H1 (cell line): ENCODE results near the gene AQP12A. TPM values are rescaled to one million over a fixed set of nuclear protein-coding genes. Genes with fewer than 3 reads are reported as not detected.

Experiments used
- CTCF ChIA-PET: fragments of 300-600 bp; sonication (Branson Sonifier 250); formaldehyde crosslinking; loops from one replicate; lab custom pipeline; 2021; ENCODE audit not compliant: partially characterized antibody; lab: Charles Lee
- POLR2A ChIA-PET: fragments of 300-600 bp; sonication (Branson Sonifier 250); formaldehyde crosslinking; loops from one replicate; lab custom pipeline; 2021; ENCODE audit warnings: inconsistent platforms; ENCODE audit not compliant: partially characterized antibody; lab: Charles Lee
- DNase-seq, 2 experiments: peaks; one replicate each; pipeline versions ENCODE4 v3.0.0 to v3.0.0-alpha.2; 2010 to 2022; ENCODE audit warnings: low spot score in 2 of 2, low read depth in 1 of 2, mixed read lengths in 1 of 2
- FAIRE-seq: peaks from 2 replicates; lab custom pipeline; 2011; peaks lifted over from hg19 to GRCh38; lab: Jason Lieb, UNC
- H2AFZ ChIP-seq: 2 replicates; pipeline ENCODE4 v1.8.1; 2012; ENCODE audit warnings: low read length, inconsistent platforms
- H2AK5ac ChIP-seq: 2 replicates; pipeline ENCODE4 v1.6.1; 2013; ENCODE audit warnings: low read depth, low read length
- H2BK120ac ChIP-seq: replicated peaks from 2 replicates; pipeline ENCODE3; 2013; ENCODE audit warnings: low read depth, low read length, inconsistent platforms
- H2BK12ac ChIP-seq: 2 replicates; pipeline ENCODE4 v1.6.1; 2013; ENCODE audit warnings: low read depth, low read length
- H2BK15ac ChIP-seq: 2 replicates; pipeline ENCODE4 v1.6.1; 2013; ENCODE audit warnings: low read length
- H2BK20ac ChIP-seq: 2 replicates; pipeline ENCODE4 v1.6.1; 2013; ENCODE audit warnings: low read length
- H2BK5ac ChIP-seq: 2 replicates; pipeline ENCODE4 v1.6.1; 2013; ENCODE audit warnings: low read depth, low read length
- H3K14ac ChIP-seq: 2 replicates; pipeline ENCODE4 v1.6.1; 2013; ENCODE audit warnings: inconsistent platforms; ENCODE audit not compliant: insufficient read length
- H3K18ac ChIP-seq: 2 replicates; pipeline ENCODE4 v1.6.1; 2013; ENCODE audit warnings: low read length; ENCODE audit errors: extremely low read depth
- H3K23ac ChIP-seq: 2 replicates; pipeline ENCODE4 v1.6.1; 2013; ENCODE audit warnings: inconsistent platforms; ENCODE audit not compliant: insufficient read length
- H3K23me2 ChIP-seq: 2 replicates; pipeline ENCODE4 v1.6.1; 2013; ENCODE audit warnings: low read depth, low read length
- H3K27ac ChIP-seq: 2 replicates; pipeline ENCODE4 v1.6.1; 2011; ENCODE audit warnings: low read depth, low read length, inconsistent platforms
- H3K27me3 ChIP-seq, 4 experiments: replicated peaks in 1 of 4; 1 replicate in 1 of 4; 2 replicates in 3 of 4; pipeline versions ENCODE4 v1.6.1 to v1.8.1; 2011 to 2013; ENCODE audit warnings: low read length in 3 of 4, mild to moderate bottlenecking in 3 of 4, inconsistent platforms in 2 of 4, mixed read lengths in 2 of 4, moderate library complexity in 1 of 4; ENCODE audit not compliant: control insufficient read depth in 3 of 4, insufficient read depth in 3 of 4; ENCODE audit errors: extremely low read depth in 1 of 4
- H3K36me3 ChIP-seq, 4 experiments: 2 replicates each; pipeline versions ENCODE4 v1.6.1 to v1.8.1; 2011 to 2013; ENCODE audit warnings: mild to moderate bottlenecking in 4 of 4, low read length in 3 of 4, moderate library complexity in 2 of 4, control low read depth in 1 of 4, inconsistent platforms in 1 of 4; ENCODE audit not compliant: insufficient read depth in 4 of 4, control insufficient read depth in 2 of 4
- H3K4ac ChIP-seq: replicated peaks from 2 replicates; pipeline ENCODE3; 2013; ENCODE audit warnings: low read length, low read depth, mixed read lengths, inconsistent platforms; ENCODE audit not compliant: insufficient read length
- H3K4me1 ChIP-seq, 4 experiments: replicated peaks in 1 of 4; 1 replicate in 1 of 4; 2 replicates in 3 of 4; pipeline versions ENCODE4 v1.6.1 to v1.8.1; 2011 to 2013; ENCODE audit warnings: low read length in 3 of 4, inconsistent platforms in 2 of 4, mixed read lengths in 1 of 4; ENCODE audit not compliant: insufficient read depth in 4 of 4, control insufficient read depth in 3 of 4
- H3K4me2 ChIP-seq, 2 experiments: 2 replicates each; pipeline versions ENCODE4 v1.6.1 to v1.8.1; 2011 to 2013; ENCODE audit warnings: low read depth in 2 of 2, low read length in 2 of 2, control low read depth in 1 of 2, inconsistent platforms in 1 of 2, mild to moderate bottlenecking in 1 of 2; ENCODE audit not compliant: insufficient read depth in 1 of 2
- H3K4me3 ChIP-seq, 4 experiments: fragments of 200-600, 300-600 bp in 1 of 4; sonication (generic), shearing (Covaris generic), sonication (Bioruptor Twin) in 1 of 4; 2 replicates each; pipeline versions ENCODE4 v1.5.1 to v1.8.1; 2011 to 2016; ENCODE audit warnings: low read length in 4 of 4, low read depth in 3 of 4, control low read depth in 2 of 4, inconsistent platforms in 2 of 4, mild to moderate bottlenecking in 2 of 4, mixed read lengths in 1 of 4, moderate library complexity in 1 of 4; ENCODE audit not compliant: insufficient read depth in 2 of 4; ENCODE audit errors: extremely low read depth in 1 of 4
- H3K56ac ChIP-seq: replicated peaks from 2 replicates; pipeline ENCODE3; 2013; ENCODE audit warnings: low read depth, mild to moderate bottlenecking, mixed read lengths, low read length, inconsistent platforms; ENCODE audit not compliant: insufficient read length
- H3K79me1 ChIP-seq: 2 replicates; pipeline ENCODE4 v1.6.1; 2013; ENCODE audit warnings: low read depth, low read length, control low read depth
- H3K79me2 ChIP-seq, 2 experiments: 2 replicates each; pipeline versions ENCODE4 v1.6.1 to v1.8.1; 2012 to 2013; ENCODE audit warnings: low read length in 2 of 2, mild to moderate bottlenecking in 2 of 2, inconsistent platforms in 1 of 2; ENCODE audit not compliant: insufficient read depth in 2 of 2, control insufficient read depth in 1 of 2
- H3K9ac ChIP-seq, 4 experiments: replicated peaks in 1 of 4; 1 replicate in 1 of 4; 2 replicates in 3 of 4; pipeline versions ENCODE4 v1.6.1 to v1.8.1; 2011 to 2013; ENCODE audit warnings: low read depth in 3 of 4, low read length in 3 of 4, control low read depth in 2 of 4, mild to moderate bottlenecking in 2 of 4, moderate library complexity in 2 of 4, inconsistent platforms in 1 of 4; ENCODE audit errors: extremely low read depth in 1 of 4
- H3K9me3 ChIP-seq, 2 experiments: 2 replicates each; pipeline versions ENCODE4 v1.6.1 to v1.8.1; 2012 to 2013; ENCODE audit warnings: mild to moderate bottlenecking in 2 of 2, moderate library complexity in 2 of 2, control low read depth in 1 of 2, inconsistent platforms in 1 of 2, low read depth in 1 of 2, low read length in 1 of 2, mixed read lengths in 1 of 2; ENCODE audit not compliant: insufficient read depth in 2 of 2
- H4K20me1 ChIP-seq, 2 experiments: replicated peaks in 1 of 2; 2 replicates each; pipeline versions ENCODE3 to v1.8.1; 2011 to 2013; ENCODE audit warnings: inconsistent platforms in 2 of 2, low read length in 2 of 2, mild to moderate bottlenecking in 1 of 2; ENCODE audit not compliant: insufficient read depth in 2 of 2, control insufficient read depth in 1 of 2
- H4K5ac ChIP-seq: 2 replicates; pipeline ENCODE4 v1.6.1; 2013; ENCODE audit warnings: low read length, low read depth, mixed read lengths, inconsistent platforms; ENCODE audit not compliant: insufficient read length
- H4K8ac ChIP-seq: 2 replicates; pipeline ENCODE4 v1.8.0; 2013; ENCODE audit warnings: mild to moderate bottlenecking, moderate library complexity, low read length, inconsistent platforms; ENCODE audit not compliant: insufficient read depth; ENCODE audit errors: extremely low read depth
- H4K91ac ChIP-seq: replicated peaks from 2 replicates; pipeline ENCODE3; 2013; ENCODE audit warnings: low read length, mixed read lengths, inconsistent platforms; ENCODE audit not compliant: insufficient read length
- ATF3 ChIP-seq: IDR thresholded peaks from 2 replicates; pipeline ENCODE4 v1.6.1; 2011; ENCODE audit warnings: low read depth, mild to moderate bottlenecking, low read length; ENCODE audit not compliant: insufficient read depth
- BACH1 ChIP-seq: IDR thresholded peaks from 2 replicates; pipeline ENCODE4 v1.6.1; 2012; ENCODE audit warnings: low read length, improper control_type of control experiment
- CHD2 ChIP-seq: IDR thresholded peaks from 2 replicates; pipeline ENCODE4 v1.6.1; 2012; ENCODE audit warnings: low read length, improper control_type of control experiment
- CTBP2 ChIP-seq: IDR thresholded peaks from 2 replicates; pipeline ENCODE4 v1.7.0; 2011; ENCODE audit warnings: borderline replicate concordance, mild to moderate bottlenecking, moderate library complexity, mixed read lengths, low read length; ENCODE audit not compliant: insufficient read depth, insufficient read length
- EGR1 ChIP-seq: IDR thresholded peaks from 2 replicates; pipeline ENCODE4 v1.6.1; 2011; ENCODE audit warnings: low read depth, low read length, borderline replicate concordance
- FOSL1 ChIP-seq: IDR thresholded peaks from 2 replicates; pipeline ENCODE4 v1.6.1; 2011; ENCODE audit warnings: mild to moderate bottlenecking, low read depth, low read length, moderate library complexity; ENCODE audit not compliant: insufficient read depth
- KDM1A ChIP-seq: fragments of 200-600, 300-600 bp; sonication (generic); IDR thresholded peaks from 2 replicates; pipeline ENCODE4 v1.7.1; 2016; ENCODE audit warnings: mild to moderate bottlenecking, low read length, borderline replicate concordance
- POLR2A ChIP-seq, 2 experiments: IDR thresholded peaks; 1 replicate in 1 of 2; 2 replicates in 1 of 2; pipeline ENCODE4 v1.6.1; 2011; ENCODE audit warnings: low read depth in 2 of 2, low read length in 2 of 2, mild to moderate bottlenecking in 2 of 2; ENCODE audit errors: control extremely low read depth in 1 of 2
- RNF2 ChIP-seq: fragments of 200-900, 300-1000 bp; sonication (generic); IDR thresholded peaks from 2 replicates; pipeline ENCODE4 v1.7.1; 2016; ENCODE audit warnings: borderline replicate concordance, low read depth, mild to moderate bottlenecking, antibody characterized with exemption, low read length; ENCODE audit not compliant: poor library complexity, severe bottlenecking; ENCODE audit errors: missing control alignments
- SP1 ChIP-seq: IDR thresholded peaks from 2 replicates; pipeline ENCODE4 v1.6.1; 2011; ENCODE audit warnings: low read depth, low read length
- SUZ12 ChIP-seq: fragments of 200-600 bp; sonication (generic); IDR thresholded peaks from 2 replicates; pipeline ENCODE4 v1.6.1; 2012; ENCODE audit warnings: mild to moderate bottlenecking, inconsistent platforms, low read length, moderate library complexity, mixed read lengths
- TAF1 ChIP-seq: IDR thresholded peaks from 2 replicates; pipeline ENCODE4 v1.6.1; 2011; ENCODE audit warnings: mild to moderate bottlenecking, low read depth, low read length
- TCF12 ChIP-seq: IDR thresholded peaks from 2 replicates; pipeline ENCODE4 v1.6.1; 2011; ENCODE audit warnings: low read depth, mild to moderate bottlenecking, low read length
- TEAD4 ChIP-seq: IDR thresholded peaks from 2 replicates; pipeline ENCODE4 v1.6.1; 2012; ENCODE audit warnings: low read depth, low read length, inconsistent platforms, mixed read lengths
- ZNF274 ChIP-seq: IDR thresholded peaks from 2 replicates; pipeline ENCODE4 v1.7.0; 2012; ENCODE audit warnings: low read length, borderline replicate concordance; ENCODE audit errors: extremely low read depth
- WGBS, 2 experiments: shearing (Covaris generic) in 1 of 2; methylation state at CpG; one replicate each; pipeline versions ENCODE4 v1.1.6 to v1.1.7; 2013 to 2015; ENCODE audit warnings: low lambda C conversion rate in 2 of 2, mixed read lengths in 2 of 2, inconsistent platforms in 1 of 2, low coverage in 1 of 2, missing lambda C conversion rate in 1 of 2; ENCODE audit not compliant: insufficient replicate concordance in 2 of 2, insufficient coverage in 1 of 2, insufficient read length in 1 of 2; ENCODE audit errors: extremely low coverage in 1 of 2, missing lambda C conversion rate in 1 of 2; 5-methylcytosine and 5-hydroxymethylcytosine counted together
- polyA plus RNA-seq, 7 experiments: library from polyadenylated mRNA; depleted of rRNA in 3 of 7; stranded (reverse) in 5 of 7; unstranded in 2 of 7; fragments of >200 nt in 5 of 7; fragments of 200-250 nt in 2 of 7; gene quantifications; 1 replicate in 5 of 7; 2 replicates in 1 of 7; 4 replicates in 1 of 7; pipeline versions ENCODE4 v1.2.1 to v1.2.3, GENCODE V29; 2011 to 2013; ENCODE audit warnings: missing spikeins in 2 of 7, mixed read lengths in 2 of 7
- total RNA-seq: library from RNA; stranded (reverse); fragmentation: NEBNext Ultra II Directional; extraction: Animal tissue kit (Norgen Biotek cat#: 25700); gene quantifications from 2 replicates; pipeline ENCODE4 v1.2.1, GENCODE V29; 2021

AQP12A gene
- total and polyA plus RNA-seq, 2 of the 8 experiments (the other 6 are each of a cell fraction or from before 2014, with no cell fraction given) = not detected

GRCh38 chr2:240722376-240722775 lies 30.7 kb downstream of the AQP12A start:
- H3K79me2 ChIP-seq = no peaks in the 10 kb centered on the region
- 91% methylated on average over 16 of the region's 16 CpGs; no CpG with 5 or more reads in 1 of the 2 experiments for WGBS, 2 experiments
- no peak overlapping the region for H3K9ac ChIP-seq
- FAIRE-seq = no peak
- peaks cover 24 to 96% (median 68%) of the 10 kb centered on the region in 4 experiments for H3K36me3 ChIP-seq
- ChIA-PET CTCF (interaction anchor here (1.1 to 1.2 kb wide), 2 partner anchors 14 to 25 kb away, joined by 3 read pairs; no protein-coding TSS in a partner anchor), POLR2A (interaction anchor here (1.0 to 1.6 kb wide), 3 partner anchors 13 to 59 kb away, joined by 4 to 7 read pairs (median 4); no protein-coding TSS in a partner anchor)
- no peak overlapping the region for H4K5ac ChIP-seq
- H2BK5ac ChIP-seq = no peak overlapping the region
- H3K18ac ChIP-seq = no peak overlapping the region
- no peak overlapping the region for H3K4me3 ChIP-seq
- H3K79me1 ChIP-seq = peaks cover 2% of the 10 kb centered on the region
- no peak overlapping the region for H4K91ac ChIP-seq
- no peak overlapping the region for H3K4ac ChIP-seq
- H4K8ac ChIP-seq = no peak overlapping the region
- H3K23me2 ChIP-seq = no peaks in the 10 kb centered on the region
- H2BK20ac ChIP-seq = no peak overlapping the region
- peaks cover 7 to 17% of the 10 kb centered on the region in 2 experiments for H4K20me1 ChIP-seq
- H3K27me3 ChIP-seq = no peaks in the 10 kb centered on the region
- H3K9me3 ChIP-seq = no peaks in the 10 kb centered on the region
- no peak overlapping the region for H2AFZ ChIP-seq
- no peak overlapping the region for H3K56ac ChIP-seq
- no peak overlapping the region for H3K27ac ChIP-seq
- no peak for DNase-seq
- H2BK12ac ChIP-seq = no peak overlapping the region
- no peak overlapping the region for H3K23ac ChIP-seq
- no peak overlapping the region for H2AK5ac ChIP-seq
- no peak overlapping the region for H3K14ac ChIP-seq
- no peak overlapping the region for H3K4me2 ChIP-seq
- no peaks in the 10 kb centered on the region for H3K4me1 ChIP-seq
- H2BK15ac ChIP-seq = no peak overlapping the region
- H2BK120ac ChIP-seq = no peak overlapping the region
- TF ChIP-seq KDM1A = no peak
- TF ChIP-seq ZNF274 = no peak
- no peak for TF ChIP-seq POLR2A (IDR thresholded peaks at IDR 0.05; ENCODE audit: control extremely low read depth in 1 of 2, low read depth in 2 of 2, low read length in 2 of 2)
- TF ChIP-seq FOSL1 = no peak
- no peak for TF ChIP-seq SP1
- TF ChIP-seq BACH1 = no peak
- TF ChIP-seq TAF1 = no peak
- TF ChIP-seq CTBP2 = no peak
- no peak for TF ChIP-seq ATF3
- no peak for TF ChIP-seq RNF2
- TF ChIP-seq TEAD4 = no peak
- no peak for TF ChIP-seq SUZ12
- no peak for TF ChIP-seq TCF12
- no peak for TF ChIP-seq CHD2
- TF ChIP-seq EGR1 = no peak
